BLaER1 (cell line): ENCODE data around the gene ALG12.

Source experiments
- H3K27ac ChIP-seq: shearing (Covaris generic); formaldehyde crosslinking; 2 replicates; pipeline ENCODE4 v1.8.1; 2022
- H3K27me3 ChIP-seq: shearing (Covaris generic); formaldehyde crosslinking; 2 replicates; pipeline ENCODE4 v1.8.1; 2022
- H3K36me3 ChIP-seq: shearing (Covaris generic); formaldehyde crosslinking; 2 replicates; pipeline ENCODE4 v1.8.1; 2022
- H3K4me1 ChIP-seq: shearing (Covaris generic); formaldehyde crosslinking; 2 replicates; pipeline ENCODE4 v1.8.1; 2022
- H3K4me2 ChIP-seq: shearing (Covaris generic); formaldehyde crosslinking; 2 replicates; pipeline ENCODE4 v1.8.1; 2022
- H3K4me3 ChIP-seq: shearing (Covaris generic); formaldehyde crosslinking; 2 replicates; pipeline ENCODE4 v1.8.1; 2022
- H3K9ac ChIP-seq: shearing (Covaris generic); formaldehyde crosslinking; 2 replicates; pipeline ENCODE4 v1.8.1; 2022
- H3K9me3 ChIP-seq: shearing (Covaris generic); formaldehyde crosslinking; 2 replicates; pipeline ENCODE4 v1.8.1; 2022
- H4K20me1 ChIP-seq: shearing (Covaris generic); formaldehyde crosslinking; 2 replicates; pipeline ENCODE4 v1.8.1; 2022
- Cebpa-rat ChIP-seq: shearing (Covaris generic); IDR thresholded peaks from 2 replicates; pipeline ENCODE4 v1.8.1; 2022

Gene ALG12

GRCh38 chr22:49914256-49914655 is 4.0 kb downstream of the ALG12 start:
- no peak for TF ChIP-seq Cebpa-rat
- no peak overlapping the region for H3K4me2 ChIP-seq
- no peak overlapping the region for H3K27ac ChIP-seq
- H3K27me3 ChIP-seq: no peaks in the 10 kb centered on the region
- no peaks in the 10 kb centered on the region for H3K9me3 ChIP-seq
- H3K4me1 ChIP-seq: peaks cover 26% of the 10 kb centered on the region
- no peak overlapping the region for H3K4me3 ChIP-seq
- peaks cover 75% of the 10 kb centered on the region for H4K20me1 ChIP-seq
- no peak overlapping the region for H3K9ac ChIP-seq
- H3K36me3 ChIP-seq: peaks cover 56% of the 10 kb centered on the region

DNA sequence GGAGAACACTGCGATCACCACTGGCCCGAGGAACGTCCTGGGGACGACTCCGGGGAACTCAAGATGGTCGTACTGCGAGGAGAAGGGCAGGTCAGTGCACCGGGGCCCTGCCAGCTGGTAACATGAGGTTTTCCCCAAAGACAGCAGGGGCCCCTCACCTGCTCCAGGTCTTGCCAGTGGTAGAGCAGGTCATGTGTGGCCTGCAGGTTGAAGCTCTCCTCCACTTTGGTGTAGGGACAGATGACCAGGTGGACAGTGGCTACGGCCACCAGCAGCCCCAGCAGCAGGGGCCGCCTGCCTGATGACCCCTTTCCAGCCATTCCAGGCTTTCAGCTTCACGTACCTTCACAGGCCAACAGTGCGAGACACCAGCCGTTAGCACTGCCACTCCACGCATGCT is 4.8 kb downstream of the ALG12 start:
- Histone ChIP-seq H4K20me1 (peaks cover 80% of the 10 kb centered on the region), H3K9me3 (no peaks in the 10 kb centered on the region), H3K27ac (no peak overlapping the region), H3K4me2 (no peak overlapping the region), H3K4me1 (peaks cover 22% of the 10 kb centered on the region), H3K9ac (no peak overlapping the region), H3K4me3 (no peak overlapping the region), H3K27me3 (no peaks in the 10 kb centered on the region), H3K36me3 (peaks cover 63% of the 10 kb centered on the region)
- TF ChIP-seq Cebpa-rat: no peak

DNA sequence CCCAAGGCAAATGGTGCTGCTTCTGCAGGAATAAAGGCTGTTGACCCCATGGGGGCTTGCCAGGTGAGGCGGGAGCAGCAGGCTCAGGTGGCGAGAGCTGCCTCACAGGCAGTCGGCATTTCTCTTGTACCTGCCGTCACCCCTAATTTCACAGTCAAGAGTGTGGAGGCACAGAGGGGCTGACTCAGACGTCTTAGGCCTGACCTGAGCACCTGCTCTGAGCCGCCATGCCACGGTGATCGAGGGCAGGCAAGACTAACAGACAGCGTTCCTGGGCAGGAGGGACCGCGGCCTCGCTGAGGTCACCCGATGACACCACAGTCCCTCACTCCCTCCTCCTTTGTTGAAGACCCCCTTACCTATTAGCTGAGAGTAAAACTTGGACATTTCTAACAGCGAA is 5.2 kb downstream of the ALG12 start:
- Histone ChIP-seq H3K4me3 (no peak overlapping the region), H3K4me2 (no peak overlapping the region), H3K36me3 (peaks cover 67% of the 10 kb centered on the region), H3K4me1 (peaks cover 22% of the 10 kb centered on the region), H3K9ac (no peak overlapping the region), H3K9me3 (no peaks in the 10 kb centered on the region), H4K20me1 (peaks cover 80% of the 10 kb centered on the region), H3K27me3 (no peaks in the 10 kb centered on the region), H3K27ac (no peak overlapping the region)
- no peak for TF ChIP-seq Cebpa-rat

DNA sequence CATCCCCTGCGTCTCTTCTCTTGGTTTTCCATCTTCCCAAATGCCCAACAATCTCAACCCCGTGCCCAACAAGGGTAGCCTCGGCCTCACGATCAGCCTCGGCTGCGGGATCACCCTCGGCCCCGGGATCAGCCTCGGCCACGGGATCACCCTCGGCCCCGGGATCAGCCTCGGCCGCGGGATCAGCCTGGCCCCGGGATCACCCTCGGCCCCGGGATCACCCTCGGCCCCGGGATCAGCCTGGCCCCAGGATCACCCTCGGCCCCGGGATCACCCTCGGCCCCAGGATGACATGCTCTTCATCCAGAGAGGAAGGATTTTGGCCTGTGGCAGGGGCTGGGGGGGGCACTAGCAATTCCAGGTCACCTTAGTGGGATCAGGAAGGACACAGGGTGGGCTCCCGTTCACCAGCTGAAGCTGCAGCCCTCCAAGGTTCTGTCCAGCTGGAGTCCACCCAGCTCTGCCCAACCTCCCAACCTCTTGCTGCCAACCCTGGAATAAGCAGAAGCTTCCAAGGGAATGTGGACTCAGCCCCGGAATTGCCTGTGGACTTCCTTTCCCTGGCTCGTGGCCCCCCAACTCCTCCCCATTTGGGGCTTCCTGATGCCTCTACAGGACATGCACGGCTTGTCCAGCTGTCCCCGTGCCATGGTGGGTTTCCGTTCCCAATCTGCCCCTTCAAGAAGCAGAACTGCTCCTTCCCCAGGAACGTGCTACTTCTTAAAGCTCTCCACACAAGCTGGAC is 6.2 kb downstream of the ALG12 start:
- Histone ChIP-seq H3K4me1 (peaks cover 18% of the 10 kb centered on the region), H3K9me3 (no peaks in the 10 kb centered on the region), H3K4me3 (no peak overlapping the region), H3K36me3 (peaks cover 77% of the 10 kb centered on the region), H4K20me1 (peaks cover 80% of the 10 kb centered on the region), H3K27ac (no peak overlapping the region), H3K9ac (no peak overlapping the region), H3K4me2 (no peak overlapping the region), H3K27me3 (no peaks in the 10 kb centered on the region)
- TF ChIP-seq Cebpa-rat: no peak

GRCh38 chr22:49910229-49911155 is 7.7 kb downstream of the ALG12 start:
- no peaks in the 10 kb centered on the region for H3K27me3 ChIP-seq
- peaks cover 10% of the 10 kb centered on the region for H3K4me1 ChIP-seq
- H3K4me2 ChIP-seq: peak overlapping the region; percentile 12; the same call in 1 of the 2 replicates
- H3K9ac ChIP-seq: no peak overlapping the region
- no peaks in the 10 kb centered on the region for H3K9me3 ChIP-seq
- no peak overlapping the region for H3K4me3 ChIP-seq
- TF ChIP-seq Cebpa-rat: no peak
- H3K27ac ChIP-seq: 0 out of 2 replicates have a peak overlapping the region, but pooled peaks have one; percentile 38
- peaks cover 81% of the 10 kb centered on the region for H4K20me1 ChIP-seq
- peaks cover 93% of the 10 kb centered on the region for H3K36me3 ChIP-seq

GRCh38 chr22:49909476-49910205 is 8.6 kb downstream of the ALG12 start:
- Histone ChIP-seq H3K9me3 (no peaks in the 10 kb centered on the region), H3K36me3 (peaks cover 99% of the 10 kb centered on the region), H3K9ac (no peak overlapping the region), H3K27me3 (no peaks in the 10 kb centered on the region), H3K4me1 (peaks cover 10% of the 10 kb centered on the region), H3K4me3 (no peak overlapping the region), H3K4me2 (peak overlapping the region; percentile 12; the same call in 1 of the 2 replicates), H4K20me1 (peaks cover 80% of the 10 kb centered on the region), H3K27ac (0 out of 2 replicates have a peak overlapping the region, but pooled peaks have one; percentile 38)
- TF ChIP-seq Cebpa-rat: no peak

GRCh38 chr22:49907807-49908206 is 10.4 kb downstream of the ALG12 start:
- peaks cover 75% of the 10 kb centered on the region for H4K20me1 ChIP-seq

DNA sequence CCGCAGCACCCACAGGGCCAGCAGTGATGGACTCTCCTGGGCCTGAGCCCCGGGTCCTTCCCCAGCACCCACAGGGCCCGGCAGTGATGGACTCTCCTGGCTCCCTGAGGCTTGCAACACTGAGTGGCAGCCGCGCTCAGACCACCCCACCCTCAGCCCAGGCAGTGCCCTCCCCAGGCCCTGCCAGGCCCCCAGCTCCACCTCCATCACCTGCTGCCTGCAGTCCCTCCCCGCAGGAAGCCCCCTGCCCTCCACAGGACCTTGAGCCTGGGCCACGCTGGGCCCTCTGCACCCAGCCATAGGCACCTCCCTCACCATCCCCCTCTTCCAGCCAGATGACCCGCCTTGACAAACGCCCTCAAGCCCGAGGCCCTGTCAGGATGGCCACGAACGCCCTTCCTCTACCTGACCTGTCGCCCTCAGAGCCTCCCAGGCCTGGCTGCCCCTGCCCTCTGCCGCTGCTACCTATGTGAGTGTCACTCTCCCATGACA is 11.4 kb downstream of the ALG12 start:
- Histone ChIP-seq H3K4me2 (no peak overlapping the region), H3K4me3 (no peak overlapping the region), H3K4me1 (peaks cover 10% of the 10 kb centered on the region), H3K36me3 (peaks cover 99% of the 10 kb centered on the region), H3K27me3 (no peaks in the 10 kb centered on the region), H3K9me3 (no peaks in the 10 kb centered on the region), H3K9ac (no peak overlapping the region), H3K27ac (0 out of 2 replicates have a peak overlapping the region, but pooled peaks have one; percentile 6), H4K20me1 (peaks cover 74% of the 10 kb centered on the region)
- TF ChIP-seq Cebpa-rat: no peak

More at GRCh38 chr22:49907807-49908206, 10.4 kb downstream of the ALG12 start:
- H3K4me2 ChIP-seq: no peak overlapping the region
- H3K4me1 ChIP-seq: peaks cover 10% of the 10 kb centered on the region
- no peak overlapping the region for H3K27ac ChIP-seq
- H3K27me3 ChIP-seq: no peaks in the 10 kb centered on the region
- H3K36me3 ChIP-seq: peaks cover 99% of the 10 kb centered on the region
- no peak overlapping the region for H3K4me3 ChIP-seq
- no peaks in the 10 kb centered on the region for H3K9me3 ChIP-seq
- TF ChIP-seq Cebpa-rat: no peak
- no peak overlapping the region for H3K9ac ChIP-seq

- Histone ChIP-seq H4K20me1 (peaks cover 75% of the 10 kb centered on the region), H3K4me2 (no peak overlapping the region), H3K27ac (0 out of 2 replicates have a peak overlapping the region, but pooled peaks have one; percentile 6), H3K9me3 (no peaks in the 10 kb centered on the region), H3K4me3 (no peak overlapping the region), H3K36me3 (peaks cover 99% of the 10 kb centered on the region), H3K9ac (no peak overlapping the region), H3K27me3 (no peaks in the 10 kb centered on the region), H3K4me1 (peaks cover 10% of the 10 kb centered on the region)
- no peak for TF ChIP-seq Cebpa-rat
These were observed 12.0 kb downstream of the ALG12 start for GRCh38 chr22:49906071-49906798.
